HG02610 (cell line): ENCODE measurements around the gene OR4A15.

Experiments
- ATAC-seq: cut with Tn5 transposase; IDR thresholded peaks from one replicate; pipeline ENCODE4 v1.9.1; 2021; ENCODE audit warnings: mild to moderate bottlenecking, moderate library complexity; ENCODE audit not compliant: unreplicated experiment

Gene OR4A15

DNA sequence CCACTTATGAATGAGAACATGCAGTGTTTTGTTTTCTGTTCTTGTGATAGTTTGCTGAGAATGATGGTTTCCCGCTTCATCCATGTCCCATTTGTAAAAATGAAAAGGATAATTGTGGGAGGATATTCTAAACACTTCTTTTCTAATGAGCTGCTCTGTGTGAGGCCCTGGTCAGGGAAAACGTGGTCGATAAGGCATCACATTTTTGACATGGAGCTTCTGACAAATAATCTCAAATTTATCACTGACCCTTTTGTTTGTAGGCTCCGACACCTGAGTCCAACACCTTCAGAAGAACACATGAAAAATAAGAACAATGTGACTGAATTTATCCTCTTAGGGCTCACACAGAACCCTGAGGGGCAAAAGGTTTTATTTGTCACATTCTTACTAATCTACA lies at the start of gene OR4A15:
Gene OR4A15, plus strand, starts transcription at position 301 of the 400 bp plus-strand sequence. Its CDS starts 0 bp downstream, at position 301.
- no peak for ATAC-seq

DNA sequence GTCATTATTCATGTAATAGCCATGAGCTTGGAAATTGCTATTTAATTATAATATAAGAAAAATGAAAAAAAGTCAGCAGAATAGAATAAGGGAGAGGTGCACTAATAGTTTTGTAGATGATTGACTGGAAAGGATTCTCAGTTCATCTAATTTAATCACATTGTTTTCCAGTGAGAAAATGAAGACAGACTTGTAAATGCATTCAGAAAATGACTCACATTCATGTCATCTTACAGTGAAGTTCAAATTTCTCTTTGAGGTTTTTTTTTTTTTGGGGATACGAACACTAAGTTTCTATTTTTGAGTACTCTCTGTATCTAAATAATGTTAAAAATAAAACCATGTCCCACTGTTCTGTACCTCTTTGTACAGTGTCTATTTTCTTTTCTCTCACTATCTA lies 43.3 kb upstream of the OR4A15 start:
- ATAC-seq = no peak

DNA sequence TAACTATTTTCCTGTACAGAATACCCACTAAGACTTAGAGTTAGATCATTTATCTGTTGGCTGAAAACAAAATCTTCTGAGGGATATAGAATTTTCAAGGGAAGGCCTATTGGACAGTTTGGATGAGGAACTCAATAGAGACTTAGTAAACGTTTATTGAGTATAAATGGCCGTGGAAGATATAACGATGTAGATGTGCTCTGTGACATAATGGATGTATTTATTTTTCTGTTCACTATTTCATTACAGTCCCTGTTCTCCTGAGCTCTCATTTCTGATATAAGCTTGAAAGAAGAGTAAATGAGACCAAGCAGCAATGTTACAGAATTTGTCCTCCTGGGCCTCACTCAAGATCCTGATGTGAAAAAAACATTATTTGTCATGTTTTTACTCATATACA lies 24.9 kb upstream of the OR4A15 start, which contains the start of gene OR4A16:
Gene OR4A16, plus strand, starts transcription at position 301 of the 400 bp plus-strand sequence. Its CDS starts 0 bp downstream, at position 301.
- ATAC-seq = no peak

DNA sequence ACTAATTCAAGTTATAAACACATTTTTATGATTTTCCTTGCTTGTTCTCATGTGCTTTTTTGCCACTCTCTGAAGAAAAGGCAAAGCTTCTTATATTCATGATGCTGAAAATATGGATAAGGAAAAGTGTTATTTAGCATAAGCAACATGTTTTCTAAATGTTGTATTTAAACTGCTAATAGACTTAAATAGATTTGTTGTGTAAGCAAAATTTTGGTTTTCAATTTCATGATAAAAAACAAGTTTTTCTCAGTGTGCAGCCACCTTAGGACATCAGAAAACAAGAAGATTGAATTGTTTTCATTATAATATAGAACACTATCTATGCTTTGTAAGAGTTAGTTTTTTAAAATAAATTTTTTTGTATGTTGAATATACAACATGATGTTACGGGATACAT lies 22.5 kb upstream of the OR4A15 start:
- ATAC-seq = no peak

DNA sequence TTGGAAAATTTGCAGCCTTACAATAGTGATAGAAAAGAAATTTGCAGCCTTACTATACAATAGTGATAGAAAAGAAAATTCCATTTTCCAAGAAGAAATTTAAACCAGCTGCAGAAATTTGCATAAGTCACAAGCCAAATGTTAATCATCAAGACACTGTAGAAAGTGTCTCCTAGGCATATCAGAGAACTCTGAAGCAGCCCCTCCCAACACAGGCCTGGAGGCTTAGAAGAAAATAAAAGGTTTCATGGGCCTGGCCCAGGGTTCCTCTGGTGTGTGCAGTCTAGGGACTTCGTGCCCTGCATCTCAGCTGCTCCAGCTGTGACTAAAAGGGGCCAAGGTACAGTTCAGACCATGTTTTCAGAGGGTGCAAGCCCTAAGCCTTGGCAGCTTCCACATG lies 18.7 kb upstream of the OR4A15 start:
- ATAC-seq = no peak

DNA sequence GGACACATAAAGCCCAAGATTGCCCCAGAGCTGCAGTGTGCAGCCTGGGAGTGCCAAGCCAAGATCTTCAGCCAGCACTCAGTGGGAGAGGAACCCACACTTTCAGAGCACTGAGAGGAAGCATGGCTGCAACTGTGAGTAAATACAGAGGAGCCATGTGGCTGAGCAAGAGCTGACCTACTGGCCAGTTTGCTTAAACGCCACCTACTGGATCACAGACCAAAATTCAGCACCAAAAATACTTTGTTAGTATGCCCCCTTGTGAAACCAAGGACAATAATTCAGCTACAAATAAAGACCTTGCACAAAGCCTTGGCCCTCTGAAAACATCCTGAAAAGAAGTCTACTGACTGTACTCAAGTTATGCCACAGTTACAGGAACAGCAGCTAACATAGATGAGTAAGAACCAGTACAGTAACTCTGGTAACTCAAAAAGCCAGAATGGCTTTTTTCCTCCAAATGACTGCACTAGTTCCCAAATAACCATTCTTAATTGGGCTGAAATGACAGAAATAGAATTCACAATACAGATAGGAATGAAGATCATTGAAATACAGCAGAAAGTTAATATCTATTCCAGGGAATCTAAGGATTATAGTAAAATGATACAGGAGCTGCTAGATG lies 10.1 kb upstream of the OR4A15 start:
- no peak for ATAC-seq

DNA sequence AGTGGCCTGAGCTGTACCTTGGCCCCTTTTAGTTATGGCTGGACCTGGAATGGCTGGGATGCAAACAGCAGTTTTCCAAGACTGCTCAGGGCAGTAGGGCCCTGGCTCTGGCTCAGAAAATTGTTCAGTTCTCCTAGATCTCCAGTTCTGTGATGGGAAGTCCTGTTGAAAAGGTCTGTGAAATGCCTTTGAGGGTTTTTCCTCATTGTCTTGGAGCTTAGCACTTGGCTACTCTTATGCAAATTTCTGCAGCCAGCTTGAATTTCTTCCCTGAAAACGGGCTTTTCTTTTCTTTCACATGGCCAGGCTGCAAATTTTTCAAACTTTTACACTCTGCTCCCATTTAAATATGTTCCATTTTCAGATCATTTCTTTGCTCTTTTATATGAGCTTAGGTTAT lies 33.2 kb downstream of the OR4A15 start:
- no peak for ATAC-seq
